KMS-11 (cell line): ENCODE measurements around the gene SNX9.
"Not testable (repeated sequence)": the region's sequence is repeated elsewhere in the genome, so short reads cannot be mapped to it uniquely, and the experiment has no call there.

Experiments
- H2AFZ ChIP-seq: fragments of 200-600 bp; sonication (generic); 2 replicates; pipeline ENCODE4 v1.6.1; 2016; ENCODE audit warnings: antibody characterized with exemption, mixed run types, low read depth
- H3K27ac ChIP-seq: fragments of 200-600 bp; sonication (generic); 2 replicates; pipeline ENCODE4 v1.6.1; 2016; ENCODE audit warnings: mild to moderate bottlenecking, mixed run types
- H3K27me3 ChIP-seq: fragments of 200-600 bp; sonication (generic); 2 replicates; pipeline ENCODE4 v1.6.1; 2017; ENCODE audit warnings: mild to moderate bottlenecking, low read depth, mixed run types, moderate library complexity; ENCODE audit not compliant: insufficient read depth
- H3K36me3 ChIP-seq: fragments of 200-600 bp; sonication (generic); 2 replicates; pipeline ENCODE4 v1.6.1; 2017; ENCODE audit warnings: mild to moderate bottlenecking, mixed run types; ENCODE audit not compliant: insufficient read depth
- H3K4me1 ChIP-seq: fragments of 200-600 bp; sonication (generic); 2 replicates; pipeline ENCODE4 v1.6.1; 2016; ENCODE audit warnings: mild to moderate bottlenecking, low read depth, mixed run types; ENCODE audit not compliant: poor library complexity, severe bottlenecking
- H3K4me2 ChIP-seq: fragments of 200-600 bp; sonication (generic); 2 replicates; pipeline ENCODE4 v1.7.0; 2016; ENCODE audit warnings: mild to moderate bottlenecking, mixed run types
- H3K4me3 ChIP-seq: fragments of 200-600 bp; sonication (generic); IDR thresholded peaks from 2 replicates; pipeline ENCODE4 v1.6.1; 2017; ENCODE audit warnings: low read depth, low read length, mixed read lengths; ENCODE audit not compliant: insufficient read depth
- H3K79me2 ChIP-seq: fragments of 200-600 bp; sonication (generic); 2 replicates; pipeline ENCODE4 v1.6.1; 2016; ENCODE audit warnings: low read depth, mixed run types; ENCODE audit not compliant: insufficient read depth
- H3K9ac ChIP-seq: fragments of 200-600 bp; sonication (generic); 2 replicates; pipeline ENCODE4 v1.6.1; 2016; ENCODE audit warnings: mild to moderate bottlenecking, mixed run types
- H4K20me1 ChIP-seq: fragments of 200-600 bp; sonication (generic); 2 replicates; pipeline ENCODE4 v1.6.1; 2016; ENCODE audit warnings: mild to moderate bottlenecking, mixed run types; ENCODE audit not compliant: insufficient read depth
- TF ChIP-seq, protein P1 (sequence below): fragments of 200-600 bp; sonication (generic); conservative IDR thresholded peaks from 2 replicates; pipeline ENCODE4 v1.6.1; 2017; ENCODE audit warnings: low read depth, mild to moderate bottlenecking, antibody characterized with exemption, low read length, moderate library complexity, mixed read lengths

Gene SNX9

DNA sequence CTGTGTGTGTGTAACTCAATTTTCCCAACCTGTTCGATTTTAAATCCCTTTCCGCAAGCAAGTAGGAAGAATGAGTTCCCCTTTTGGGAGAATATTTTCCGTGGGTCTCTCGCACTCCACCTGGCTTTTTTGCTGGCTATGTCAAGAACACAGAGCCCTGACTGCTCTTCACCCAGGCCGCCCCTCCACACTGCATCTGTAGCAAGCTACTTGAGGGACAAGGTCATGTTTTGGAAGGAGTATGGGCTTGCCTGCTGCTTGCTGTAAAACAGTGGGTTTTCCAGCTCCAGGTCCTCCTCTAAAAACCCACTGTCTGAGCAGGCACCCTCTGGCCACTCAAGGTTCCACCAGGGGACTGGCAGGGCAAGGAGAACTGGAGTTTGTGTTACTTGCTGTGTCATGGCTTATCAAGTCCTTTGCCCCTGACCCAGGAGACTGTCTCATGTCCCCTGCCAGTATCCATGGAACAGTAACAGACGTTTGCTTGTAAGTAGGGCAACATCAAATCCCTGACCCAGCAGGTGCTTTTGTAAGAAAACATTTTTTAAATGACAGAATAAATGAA lies 123.1 kb downstream of the SNX9 start:
- Histone ChIP-seq H3K4me3 (no peak overlapping the region), H3K36me3 (no peaks in the 10 kb centered on the region), H3K27ac (no peak overlapping the region), H3K9ac (no peak overlapping the region), H3K4me2 (no peak overlapping the region), H3K4me1 (no peaks in the 10 kb centered on the region), H2AFZ (no peak overlapping the region), H4K20me1 (no peaks in the 10 kb centered on the region), H3K79me2 (no peaks in the 10 kb centered on the region), H3K27me3 (no peaks in the 10 kb centered on the region)
- TF ChIP-seq, protein P1, sequence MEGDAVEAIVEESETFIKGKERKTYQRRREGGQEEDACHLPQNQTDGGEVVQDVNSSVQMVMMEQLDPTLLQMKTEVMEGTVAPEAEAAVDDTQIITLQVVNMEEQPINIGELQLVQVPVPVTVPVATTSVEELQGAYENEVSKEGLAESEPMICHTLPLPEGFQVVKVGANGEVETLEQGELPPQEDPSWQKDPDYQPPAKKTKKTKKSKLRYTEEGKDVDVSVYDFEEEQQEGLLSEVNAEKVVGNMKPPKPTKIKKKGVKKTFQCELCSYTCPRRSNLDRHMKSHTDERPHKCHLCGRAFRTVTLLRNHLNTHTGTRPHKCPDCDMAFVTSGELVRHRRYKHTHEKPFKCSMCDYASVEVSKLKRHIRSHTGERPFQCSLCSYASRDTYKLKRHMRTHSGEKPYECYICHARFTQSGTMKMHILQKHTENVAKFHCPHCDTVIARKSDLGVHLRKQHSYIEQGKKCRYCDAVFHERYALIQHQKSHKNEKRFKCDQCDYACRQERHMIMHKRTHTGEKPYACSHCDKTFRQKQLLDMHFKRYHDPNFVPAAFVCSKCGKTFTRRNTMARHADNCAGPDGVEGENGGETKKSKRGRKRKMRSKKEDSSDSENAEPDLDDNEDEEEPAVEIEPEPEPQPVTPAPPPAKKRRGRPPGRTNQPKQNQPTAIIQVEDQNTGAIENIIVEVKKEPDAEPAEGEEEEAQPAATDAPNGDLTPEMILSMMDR: no peak

DNA sequence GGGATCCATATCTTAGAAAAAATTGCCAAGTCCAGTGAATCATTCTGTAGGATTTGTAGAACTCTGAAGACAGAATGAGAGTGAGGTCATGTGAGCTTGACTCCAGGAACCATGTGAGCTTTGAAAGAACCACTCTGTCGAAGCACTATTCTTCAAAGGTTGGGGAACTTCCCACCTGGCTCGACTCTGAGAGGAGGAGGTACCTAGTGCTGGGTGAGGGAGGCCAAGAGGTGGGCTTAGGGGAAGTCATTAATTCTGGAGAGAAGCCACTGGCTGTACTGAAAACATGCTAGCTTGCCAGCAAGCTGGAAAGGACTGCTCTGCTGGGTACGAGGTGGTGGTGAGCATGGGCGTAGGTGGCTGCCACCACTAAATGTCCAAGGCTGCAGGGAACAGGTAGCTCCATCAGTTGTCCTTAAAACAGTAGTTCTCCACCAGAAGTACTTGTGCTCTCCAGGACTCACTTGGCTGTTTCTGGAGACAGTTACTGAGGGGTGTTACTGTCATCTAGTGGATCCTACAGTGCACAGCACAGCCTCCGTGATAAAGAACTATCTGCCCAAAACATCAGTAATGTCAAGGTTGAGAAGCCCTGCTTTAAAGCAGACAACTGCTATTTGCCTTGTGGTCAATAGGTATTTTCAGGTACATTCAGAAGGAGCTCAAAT lies 124.0 kb downstream of the SNX9 start:
- H3K27me3 ChIP-seq: no peaks in the 10 kb centered on the region
- TF ChIP-seq, protein P1: peak; percentile 48; the same call in 1 of the 2 replicates
- H3K36me3 ChIP-seq: no peaks in the 10 kb centered on the region
- no peaks in the 10 kb centered on the region for H3K79me2 ChIP-seq
- no peaks in the 10 kb centered on the region for H4K20me1 ChIP-seq
- no peak overlapping the region for H2AFZ ChIP-seq
- no peaks in the 10 kb centered on the region for H3K4me1 ChIP-seq
- H3K4me2 ChIP-seq: no peak overlapping the region
- H3K4me3 ChIP-seq: no peak overlapping the region
- H3K9ac ChIP-seq: no peak overlapping the region
- H3K27ac ChIP-seq: no peak overlapping the region

DNA sequence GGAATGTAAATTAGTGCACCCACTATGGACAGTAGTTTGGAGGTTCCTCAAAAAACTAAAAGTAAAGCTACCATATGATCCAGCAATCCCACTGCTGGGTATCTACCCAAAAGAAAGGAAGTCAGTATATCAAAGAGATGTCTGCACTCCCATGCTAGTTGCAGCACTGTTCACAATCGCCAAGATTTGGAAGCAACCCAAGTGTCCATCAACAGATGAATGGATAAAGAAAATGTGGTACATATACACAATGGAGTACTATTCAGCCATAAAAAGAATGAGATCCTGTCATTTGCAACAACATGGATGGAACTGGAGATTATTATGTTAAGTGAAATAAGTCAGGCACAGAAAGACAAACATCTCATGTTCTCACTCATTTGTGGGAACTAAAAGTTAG lies 127.9 kb downstream of the SNX9 start:
- H3K36me3 ChIP-seq, H4K20me1 ChIP-seq, H3K4me2 ChIP-seq, H3K27me3 ChIP-seq, H3K79me2 ChIP-seq, H2AFZ ChIP-seq, H3K4me3 ChIP-seq, H3K9ac ChIP-seq, H3K27ac ChIP-seq, H3K4me1 ChIP-seq: not testable (repeated sequence)

DNA sequence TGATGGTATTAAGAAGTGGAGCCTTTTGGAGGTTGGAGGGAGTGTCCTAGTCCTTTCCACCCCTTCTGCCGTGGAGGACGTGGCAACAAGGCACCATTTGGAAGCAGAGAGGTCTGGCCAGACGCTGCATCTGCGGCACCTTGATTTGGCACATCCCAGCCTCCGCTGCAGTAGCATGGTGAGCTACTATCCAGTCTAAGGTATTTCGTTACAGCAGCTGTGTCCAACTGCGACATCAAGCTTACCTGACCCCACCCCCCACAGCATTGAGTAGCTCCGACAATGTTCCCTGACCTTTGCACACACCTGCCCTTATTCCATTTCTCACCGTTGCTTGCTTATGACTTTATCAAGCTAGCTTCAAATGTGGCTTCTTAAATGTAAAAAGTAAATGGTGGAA lies 128.8 kb downstream of the SNX9 start:
- Histone ChIP-seq H3K36me3 (no peaks in the 10 kb centered on the region), H2AFZ (no peak overlapping the region), H3K4me1 (no peaks in the 10 kb centered on the region), H3K79me2 (no peaks in the 10 kb centered on the region), H3K27ac (no peak overlapping the region), H3K4me3 (no peak overlapping the region), H3K27me3 (no peaks in the 10 kb centered on the region), H4K20me1 (no peaks in the 10 kb centered on the region), H3K9ac (no peak overlapping the region), H3K4me2 (no peak overlapping the region)
- TF ChIP-seq, protein P1: no peak

DNA sequence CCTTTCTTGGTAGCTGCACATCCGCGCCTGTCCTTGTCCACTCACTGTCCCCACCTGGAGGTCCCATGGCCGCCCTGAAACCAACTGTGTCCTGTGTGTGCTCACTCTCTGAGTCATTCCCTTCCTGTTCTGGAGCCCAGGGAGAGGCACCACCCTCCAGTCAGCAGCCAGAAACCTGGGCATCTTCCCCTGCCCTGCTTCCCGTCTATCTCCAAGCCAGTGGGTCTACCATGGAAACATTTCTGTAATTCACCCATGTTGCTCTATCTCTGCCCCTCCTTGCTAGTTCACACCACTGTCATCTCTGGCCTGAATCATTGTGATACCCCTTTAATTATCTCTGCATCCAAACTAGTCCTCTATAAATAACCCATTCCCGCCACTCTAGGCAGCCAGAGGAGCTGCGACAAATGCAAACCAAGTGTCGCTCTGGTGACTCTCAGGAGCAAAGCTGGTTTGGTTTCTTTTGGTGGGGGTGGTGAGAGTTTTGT lies 129.9 kb downstream of the SNX9 start:
- TF ChIP-seq, protein P1: no peak
- Histone ChIP-seq H3K4me2 (no peak overlapping the region), H3K4me3 (no peak overlapping the region), H3K9ac (no peak overlapping the region), H3K4me1 (no peaks in the 10 kb centered on the region), H3K27ac (no peak overlapping the region), H3K27me3 (no peaks in the 10 kb centered on the region), H4K20me1 (no peaks in the 10 kb centered on the region), H2AFZ (no peak overlapping the region), H3K36me3 (no peaks in the 10 kb centered on the region), H3K79me2 (no peaks in the 10 kb centered on the region)
